ENCODE data around the gene USP44. TPM values are rescaled to one million over a fixed set of nuclear protein-coding genes. Genes with fewer than 3 reads are reported as not detected.

Gene USP44
- total and polyA plus RNA-seq, 2 of the 13 experiments (the other 11 are each of a cell fraction or from before 2014, with no cell fraction given): 0.05 to 0.07 TPM

DNA sequence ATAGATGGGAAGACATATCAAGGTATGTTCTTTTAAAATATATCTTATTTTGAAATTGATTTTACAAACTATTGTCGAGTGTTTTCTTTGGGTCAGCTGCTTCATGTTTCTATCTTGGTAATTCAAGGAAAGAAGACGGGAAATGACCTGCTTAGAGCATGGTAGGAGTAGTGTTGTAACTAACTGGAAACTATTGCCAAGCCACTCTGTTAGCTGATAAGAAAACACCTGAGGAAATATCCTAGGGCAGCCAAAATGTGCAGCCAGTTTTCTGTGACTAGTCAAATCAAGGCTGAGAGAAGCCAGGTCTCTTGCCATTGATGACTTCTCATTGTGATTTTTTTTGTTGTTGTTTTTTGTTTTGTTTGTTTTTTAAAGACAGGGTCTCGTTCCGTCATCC, 47.1 kb downstream of the USP44 start:
- Histone ChIP-seq H3K9ac (ENCODE audit: insufficient read depth, low read depth, low read length) (no peak overlapping the region), H3K79me2 (ENCODE audit: insufficient read depth, low read length) (peaks cover 4% of the 10 kb centered on the region), H3K4me1 (ENCODE audit: insufficient read depth, low read length) (peaks cover 10% of the 10 kb centered on the region), H3K4me2 (ENCODE audit: low read depth, low read length) (no peak overlapping the region), H3K36me3 (replicated peaks in 1 of 2; ENCODE audit: control insufficient read depth in 1 of 2, insufficient read depth in 2 of 2, low read length in 2 of 2) (peaks cover 20 to 60% of the 10 kb centered on the region in 2 experiments), H4K20me1 (ENCODE audit: insufficient read depth, low read length) (no peaks in the 10 kb centered on the region), H2AFZ (ENCODE audit: low read length) (no peak overlapping the region), H3K9me3 (ENCODE audit: low read length) (no peaks in the 10 kb centered on the region), H3K27me3 (ENCODE audit: control insufficient read depth in 1 of 2, insufficient read depth in 2 of 2, low read length in 2 of 2) (no peaks in the 10 kb centered on the region), H3K27ac (ENCODE audit: extremely low read length, insufficient read depth, low read length) (no peak overlapping the region), H3K4me3 (replicated peaks in 1 of 3; ENCODE audit: insufficient read depth in 1 of 3, low read depth in 2 of 3, low read length in 3 of 3) (no peak overlapping the region)
- DNase-seq (ENCODE audit: low spot score) (no peak), ATAC-seq (no peak), FAIRE-seq (no peak)
- ChIA-PET POLR2A (interaction anchor here (1.2 kb wide), 1 partner anchor 30 kb away, joined by 3 read pairs; the partner anchor contains the start of gene METAP2), CTCF (ENCODE audit: low intra/inter-chr PET ratio, low total read pairs) (no interaction called here)
- WGBS (ENCODE audit: low lambda C conversion rate): 99% methylated on average over 4 of the region's 4 CpGs
- BruUV-seq (replicated peaks): no TSS peak
- in situ Hi-C loops (cut with HindIII; ENCODE audit: extremely low pct_ligation_motif_present, low pct_unique_long_range_greater_than_20kb): no loop called here
- intact Hi-C loops (cut with micrococcal nuclease; ENCODE audit: unreplicated experiment): no loop called here
- no peak for TF ChIP-seq IRF2 (CRISPR knock-in tag; IDR thresholded peaks at IDR 0.05)
- no peak for TF ChIP-seq RORA (CRISPR knock-in tag; IDR thresholded peaks at IDR 0.05)
- TF ChIP-seq, protein P1, sequence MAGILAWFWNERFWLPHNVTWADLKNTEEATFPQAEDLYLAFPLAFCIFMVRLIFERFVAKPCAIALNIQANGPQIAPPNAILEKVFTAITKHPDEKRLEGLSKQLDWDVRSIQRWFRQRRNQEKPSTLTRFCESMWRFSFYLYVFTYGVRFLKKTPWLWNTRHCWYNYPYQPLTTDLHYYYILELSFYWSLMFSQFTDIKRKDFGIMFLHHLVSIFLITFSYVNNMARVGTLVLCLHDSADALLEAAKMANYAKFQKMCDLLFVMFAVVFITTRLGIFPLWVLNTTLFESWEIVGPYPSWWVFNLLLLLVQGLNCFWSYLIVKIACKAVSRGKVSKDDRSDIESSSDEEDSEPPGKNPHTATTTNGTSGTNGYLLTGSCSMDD (CRISPR knock-in tag; IDR thresholded peaks at IDR 0.05): no peak
- TF ChIP-seq, protein P2, sequence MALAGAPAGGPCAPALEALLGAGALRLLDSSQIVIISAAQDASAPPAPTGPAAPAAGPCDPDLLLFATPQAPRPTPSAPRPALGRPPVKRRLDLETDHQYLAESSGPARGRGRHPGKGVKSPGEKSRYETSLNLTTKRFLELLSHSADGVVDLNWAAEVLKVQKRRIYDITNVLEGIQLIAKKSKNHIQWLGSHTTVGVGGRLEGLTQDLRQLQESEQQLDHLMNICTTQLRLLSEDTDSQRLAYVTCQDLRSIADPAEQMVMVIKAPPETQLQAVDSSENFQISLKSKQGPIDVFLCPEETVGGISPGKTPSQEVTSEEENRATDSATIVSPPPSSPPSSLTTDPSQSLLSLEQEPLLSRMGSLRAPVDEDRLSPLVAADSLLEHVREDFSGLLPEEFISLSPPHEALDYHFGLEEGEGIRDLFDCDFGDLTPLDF (CRISPR knock-in tag; IDR thresholded peaks at IDR 0.05): no peak
- TF ChIP-seq, protein P3, sequence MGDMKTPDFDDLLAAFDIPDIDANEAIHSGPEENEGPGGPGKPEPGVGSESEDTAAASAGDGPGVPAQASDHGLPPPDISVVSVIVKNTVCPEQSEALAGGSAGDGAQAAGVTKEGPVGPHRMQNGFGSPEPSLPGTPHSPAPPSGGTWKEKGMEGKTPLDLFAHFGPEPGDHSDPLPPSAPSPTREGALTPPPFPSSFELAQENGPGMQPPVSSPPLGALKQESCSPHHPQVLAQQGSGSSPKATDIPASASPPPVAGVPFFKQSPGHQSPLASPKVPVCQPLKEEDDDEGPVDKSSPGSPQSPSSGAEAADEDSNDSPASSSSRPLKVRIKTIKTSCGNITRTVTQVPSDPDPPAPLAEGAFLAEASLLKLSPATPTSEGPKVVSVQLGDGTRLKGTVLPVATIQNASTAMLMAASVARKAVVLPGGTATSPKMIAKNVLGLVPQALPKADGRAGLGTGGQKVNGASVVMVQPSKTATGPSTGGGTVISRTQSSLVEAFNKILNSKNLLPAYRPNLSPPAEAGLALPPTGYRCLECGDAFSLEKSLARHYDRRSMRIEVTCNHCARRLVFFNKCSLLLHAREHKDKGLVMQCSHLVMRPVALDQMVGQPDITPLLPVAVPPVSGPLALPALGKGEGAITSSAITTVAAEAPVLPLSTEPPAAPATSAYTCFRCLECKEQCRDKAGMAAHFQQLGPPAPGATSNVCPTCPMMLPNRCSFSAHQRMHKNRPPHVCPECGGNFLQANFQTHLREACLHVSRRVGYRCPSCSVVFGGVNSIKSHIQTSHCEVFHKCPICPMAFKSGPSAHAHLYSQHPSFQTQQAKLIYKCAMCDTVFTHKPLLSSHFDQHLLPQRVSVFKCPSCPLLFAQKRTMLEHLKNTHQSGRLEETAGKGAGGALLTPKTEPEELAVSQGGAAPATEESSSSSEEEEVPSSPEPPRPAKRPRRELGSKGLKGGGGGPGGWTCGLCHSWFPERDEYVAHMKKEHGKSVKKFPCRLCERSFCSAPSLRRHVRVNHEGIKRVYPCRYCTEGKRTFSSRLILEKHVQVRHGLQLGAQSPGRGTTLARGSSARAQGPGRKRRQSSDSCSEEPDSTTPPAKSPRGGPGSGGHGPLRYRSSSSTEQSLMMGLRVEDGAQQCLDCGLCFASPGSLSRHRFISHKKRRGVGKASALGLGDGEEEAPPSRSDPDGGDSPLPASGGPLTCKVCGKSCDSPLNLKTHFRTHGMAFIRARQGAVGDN (CRISPR knock-in tag; IDR thresholded peaks at IDR 0.05): no peak
- TF ChIP-seq SSRP1 (CRISPR knock-in tag; IDR thresholded peaks at IDR 0.05): no peak
- TF ChIP-seq, protein P4, sequence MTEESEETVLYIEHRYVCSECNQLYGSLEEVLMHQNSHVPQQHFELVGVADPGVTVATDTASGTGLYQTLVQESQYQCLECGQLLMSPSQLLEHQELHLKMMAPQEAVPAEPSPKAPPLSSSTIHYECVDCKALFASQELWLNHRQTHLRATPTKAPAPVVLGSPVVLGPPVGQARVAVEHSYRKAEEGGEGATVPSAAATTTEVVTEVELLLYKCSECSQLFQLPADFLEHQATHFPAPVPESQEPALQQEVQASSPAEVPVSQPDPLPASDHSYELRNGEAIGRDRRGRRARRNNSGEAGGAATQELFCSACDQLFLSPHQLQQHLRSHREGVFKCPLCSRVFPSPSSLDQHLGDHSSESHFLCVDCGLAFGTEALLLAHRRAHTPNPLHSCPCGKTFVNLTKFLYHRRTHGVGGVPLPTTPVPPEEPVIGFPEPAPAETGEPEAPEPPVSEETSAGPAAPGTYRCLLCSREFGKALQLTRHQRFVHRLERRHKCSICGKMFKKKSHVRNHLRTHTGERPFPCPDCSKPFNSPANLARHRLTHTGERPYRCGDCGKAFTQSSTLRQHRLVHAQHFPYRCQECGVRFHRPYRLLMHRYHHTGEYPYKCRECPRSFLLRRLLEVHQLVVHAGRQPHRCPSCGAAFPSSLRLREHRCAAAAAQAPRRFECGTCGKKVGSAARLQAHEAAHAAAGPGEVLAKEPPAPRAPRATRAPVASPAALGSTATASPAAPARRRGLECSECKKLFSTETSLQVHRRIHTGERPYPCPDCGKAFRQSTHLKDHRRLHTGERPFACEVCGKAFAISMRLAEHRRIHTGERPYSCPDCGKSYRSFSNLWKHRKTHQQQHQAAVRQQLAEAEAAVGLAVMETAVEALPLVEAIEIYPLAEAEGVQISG (CRISPR knock-in tag; IDR thresholded peaks at IDR 0.05): no peak
- TF ChIP-seq MEIS1 (CRISPR knock-in tag; IDR thresholded peaks at IDR 0.05; ENCODE audit: borderline replicate concordance): no peak
- TF ChIP-seq, protein P5, sequence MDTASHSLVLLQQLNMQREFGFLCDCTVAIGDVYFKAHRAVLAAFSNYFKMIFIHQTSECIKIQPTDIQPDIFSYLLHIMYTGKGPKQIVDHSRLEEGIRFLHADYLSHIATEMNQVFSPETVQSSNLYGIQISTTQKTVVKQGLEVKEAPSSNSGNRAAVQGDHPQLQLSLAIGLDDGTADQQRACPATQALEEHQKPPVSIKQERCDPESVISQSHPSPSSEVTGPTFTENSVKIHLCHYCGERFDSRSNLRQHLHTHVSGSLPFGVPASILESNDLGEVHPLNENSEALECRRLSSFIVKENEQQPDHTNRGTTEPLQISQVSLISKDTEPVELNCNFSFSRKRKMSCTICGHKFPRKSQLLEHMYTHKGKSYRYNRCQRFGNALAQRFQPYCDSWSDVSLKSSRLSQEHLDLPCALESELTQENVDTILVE (CRISPR knock-in tag; IDR thresholded peaks at IDR 0.05): no peak
- no peak for TF ChIP-seq MTA1 (CRISPR knock-in tag; IDR thresholded peaks at IDR 0.05; ENCODE audit: borderline replicate concordance)
- TF ChIP-seq ATM (IDR thresholded peaks at IDR 0.05; ENCODE audit: borderline replicate concordance): no peak
- TF ChIP-seq ATRX (CRISPR knock-in tag; IDR thresholded peaks at IDR 0.05; ENCODE audit: borderline replicate concordance): no peak

Data from HepG2 (cell line).